ENCODE results near the gene RNF20. TPM values are rescaled to one million over a fixed set of nuclear protein-coding genes. Genes with fewer than 3 reads are reported as not detected.

The RNF20 gene
- total and polyA plus RNA-seq, 4 donors: 8.3 to 13.9 (median 10.9) TPM

GRCh38 chr9:101569741-101570501, 36.3 kb downstream of the RNF20 start:
- Histone ChIP-seq H3K4me1 (ENCODE audit: control insufficient read depth in 4 of 4, insufficient read depth in 4 of 4, low read length in 3 of 4) (peaks cover 0 to 3% (median under 1%) of the 10 kb centered on the region in 4 donors), H3K27me3 (ENCODE audit: control insufficient read depth in 4 of 4, insufficient read depth in 4 of 4, low read length in 3 of 4) (no peaks in the 10 kb centered on the region), H3K27ac (ENCODE audit: low read depth in 1 of 2, low read length in 2 of 2) (no peak overlapping the region), H3K4me3 (ENCODE audit: low read depth in 1 of 3, low read length in 3 of 3) (no peak overlapping the region), H3K36me3 (ENCODE audit: control insufficient read depth in 4 of 4, insufficient read depth in 3 of 4, low read depth in 1 of 4, low read length in 3 of 4) (peaks cover 0 to 15% (median 10%) of the 10 kb centered on the region in 4 donors), H3K9me3 (ENCODE audit: control insufficient read depth in 4 of 4, low read length in 3 of 4) (no peaks in the 10 kb centered on the region), H3K9ac (ENCODE audit: low read depth in 1 of 2, low read length in 2 of 2) (no peak overlapping the region)
- TF ChIP-seq REST (IDR thresholded peaks at IDR 0.05): no peak
- no peak for TF ChIP-seq HNF4A (conservative IDR thresholded peaks at IDR 0.05)
- TF ChIP-seq JUND (IDR thresholded peaks at IDR 0.05): no peak
- TF ChIP-seq FOXA2 (IDR thresholded peaks at IDR 0.05): no peak
- TF ChIP-seq SP1 (IDR thresholded peaks at IDR 0.05): no peak
- TF ChIP-seq FOXA1 (IDR thresholded peaks at IDR 0.05): no peak
- no peak for TF ChIP-seq RXRA (IDR thresholded peaks at IDR 0.05)
- no peak for TF ChIP-seq ATF3 (IDR thresholded peaks at IDR 0.05)
- TF ChIP-seq CTCF (IDR thresholded peaks at IDR 0.05; ENCODE audit: low read depth, low read length, missing input control): no peak
- no peak for TF ChIP-seq GABPA (IDR thresholded peaks at IDR 0.05 in 1 of 2, conservative IDR thresholded peaks at IDR 0.05 in 1 of 2)
- TF ChIP-seq ZBTB33 (IDR thresholded peaks at IDR 0.05): no peak
- TF ChIP-seq RAD21 (IDR thresholded peaks at IDR 0.05): no peak
- TF ChIP-seq TAF1 (conservative IDR thresholded peaks at IDR 0.05): no peak
- no peak for TF ChIP-seq EGR1 (IDR thresholded peaks at IDR 0.05; ENCODE audit: low read depth in 2 of 2)
- no peak for TF ChIP-seq YY1 (IDR thresholded peaks at IDR 0.05)
- TF ChIP-seq MAX (IDR thresholded peaks at IDR 0.05): no peak
- no peak for TF ChIP-seq NR2F2 (IDR thresholded peaks at IDR 0.05)
- no peak for TF ChIP-seq HNF4G (IDR thresholded peaks at IDR 0.05)
- WGBS: 91% methylated on average over 5 of the region's 5 CpGs
- no peak for DNase-seq (ENCODE audit: low spot score)
